Endodermal cell (in vitro differentiated cells): Measurements from ENCODE around the gene PDCD2. TPM values are rescaled to one million over a fixed set of nuclear protein-coding genes. Genes with fewer than 3 reads are reported as not detected.

Experiments
- DNase-seq: peaks from one replicate; pipeline ENCODE4 v3.0.0-alpha.2; 2017
- H3K27ac ChIP-seq: 2 replicates; pipeline ENCODE4 v1.5.1; 2013; ENCODE audit warnings: mild to moderate bottlenecking, low read depth, low read length, moderate library complexity
- H3K27me3 ChIP-seq: 2 replicates; pipeline ENCODE4 v1.6.1; 2013; ENCODE audit warnings: mild to moderate bottlenecking, low read length, moderate library complexity; ENCODE audit not compliant: insufficient read depth, control insufficient read depth, poor library complexity, severe bottlenecking
- H3K36me3 ChIP-seq: 2 replicates; pipeline ENCODE4 v1.7.0; 2013; ENCODE audit warnings: mild to moderate bottlenecking, low read length, moderate library complexity; ENCODE audit not compliant: control insufficient read depth, insufficient read depth
- H3K4me1 ChIP-seq: one replicate; pipeline ENCODE4 v1.7.0; 2013; ENCODE audit warnings: low read length; ENCODE audit not compliant: control insufficient read depth, insufficient read depth
- H3K4me3 ChIP-seq: 2 replicates; pipeline ENCODE4 v1.5.1; 2013; ENCODE audit warnings: mild to moderate bottlenecking, low read length, moderate library complexity
- H3K9ac ChIP-seq: 2 replicates; pipeline ENCODE4 v1.6.1; 2013; ENCODE audit warnings: mild to moderate bottlenecking, low read length, moderate library complexity; ENCODE audit not compliant: poor library complexity, severe bottlenecking; ENCODE audit errors: extremely low read depth
- H3K9me3 ChIP-seq: 2 replicates; pipeline ENCODE4 v1.6.1; 2013; ENCODE audit warnings: mild to moderate bottlenecking, low read length, moderate library complexity; ENCODE audit not compliant: control insufficient read depth
- H3K27ac Mint-ChIP-seq: 2 replicates; pipeline ENCODE4 v1.8.0; 2020; ENCODE audit warnings: mixed read lengths
- H3K27me3 Mint-ChIP-seq: 2 replicates; pipeline ENCODE4 v1.8.0; 2021; ENCODE audit warnings: mild to moderate bottlenecking, mixed read lengths; ENCODE audit not compliant: insufficient read depth
- H3K36me3 Mint-ChIP-seq: 2 replicates; pipeline ENCODE4 v1.8.0; 2020; ENCODE audit warnings: low read depth, mixed read lengths
- H3K4me1 Mint-ChIP-seq: 2 replicates; pipeline ENCODE4 v1.8.0; 2020; ENCODE audit warnings: mixed read lengths
- H3K4me3 Mint-ChIP-seq: 2 replicates; pipeline ENCODE4 v1.8.0; 2020; ENCODE audit warnings: mild to moderate bottlenecking, moderate library complexity, mixed read lengths
- H3K9me3 Mint-ChIP-seq: 2 replicates; pipeline ENCODE4 v1.8.0; 2020; ENCODE audit warnings: mild to moderate bottlenecking, mixed read lengths
- CTCF ChIP-seq: fragments of 200-600 bp; sonication (generic); conservative IDR thresholded peaks from 2 replicates; pipeline ENCODE4 v1.5.0; 2021; ENCODE audit warnings: antibody characterized with exemption, mild to moderate bottlenecking
- WGBS, 2 experiments: methylation state at CpG; one replicate each; pipeline versions ENCODE4 v1.1.5 to v1.1.7; 2013; ENCODE audit warnings: missing lambda C conversion rate in 2 of 2, mixed read lengths in 1 of 2; ENCODE audit not compliant: insufficient coverage in 1 of 2, insufficient read length in 1 of 2; 5-methylcytosine and 5-hydroxymethylcytosine counted together
- total RNA-seq, 2 donors: library from RNA; stranded (reverse); fragmentation: NEBNext Ultra II Directional in 1 of 2; extraction: Animal tissue kit (Norgen Biotek cat#: 25700) in 1 of 2; gene quantifications; 2 replicates in 1 of 2; 3 replicates in 1 of 2; pipeline ENCODE4 v1.2.1, GENCODE V29; 2021

PDCD2 gene
- total RNA-seq, 2 donors from 2014 or later: 72.2 to 72.7 TPM

DNA sequence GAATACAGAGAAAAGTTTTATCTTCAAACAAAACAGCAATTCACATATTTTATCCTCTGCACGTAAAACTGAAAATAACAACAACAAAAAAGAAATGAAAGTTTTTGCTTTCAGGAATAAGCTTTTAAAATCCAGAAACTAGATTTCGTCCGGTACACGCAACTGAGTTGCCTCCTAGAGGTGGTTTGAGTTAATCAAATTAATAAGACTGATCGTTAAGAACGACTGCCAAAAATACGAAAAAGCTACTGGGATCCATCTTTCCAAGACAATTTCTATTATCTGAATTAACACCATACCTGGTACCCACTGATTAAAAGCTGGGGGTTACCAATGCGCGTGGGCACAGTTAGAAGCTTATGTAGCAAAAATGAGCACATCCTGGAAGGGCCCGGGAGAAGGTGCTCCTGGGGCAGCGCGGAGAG is 669 bp downstream of the PDCD2 start:
- peaks cover 44% of the 10 kb centered on the region for H3K36me3 ChIP-seq
- WGBS, 2 experiments: 0 to 1% methylated on average over 2 to 12 of the region's 12 CpGs
- H3K27ac ChIP-seq: peak overlapping the region; percentile 6
- H3K4me3 ChIP-seq: peak overlapping the region; percentile 98
- DNase-seq: no peak
- H3K9ac ChIP-seq: peak overlapping the region; percentile 74
- no peaks in the 10 kb centered on the region for H3K27me3 ChIP-seq
- Mint-ChIP-seq H3K27me3 (no peaks in the 10 kb centered on the region), H3K4me3 (peak overlapping the region; percentile 94), H3K36me3 (peaks cover 32% of the 10 kb centered on the region), H3K27ac (peak overlapping the region; percentile 93), H3K9me3 (peaks cover 9% of the 10 kb centered on the region), H3K4me1 (peaks cover 21% of the 10 kb centered on the region)
- H3K9me3 ChIP-seq: peaks cover 19% of the 10 kb centered on the region
- H3K4me1 ChIP-seq: no peaks in the 10 kb centered on the region
- TF ChIP-seq CTCF: peak; percentile 40

DNA sequence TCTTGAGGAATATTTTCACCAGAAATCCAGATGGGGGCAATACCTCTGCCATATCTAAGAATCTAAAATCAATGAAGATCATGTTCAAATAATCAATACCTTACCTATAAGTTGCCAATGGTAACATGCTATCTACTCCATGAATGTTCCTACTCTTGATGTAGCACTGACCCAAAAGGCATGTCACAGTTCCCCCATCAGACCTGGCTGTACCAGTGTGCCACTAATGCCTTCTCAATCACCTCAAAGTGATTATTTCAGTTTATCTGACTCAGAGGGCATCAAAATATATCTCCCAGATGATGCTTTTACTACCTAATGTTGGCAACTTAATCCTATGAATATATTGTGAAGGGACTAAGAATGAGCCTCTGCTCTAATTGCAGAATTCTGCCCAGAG is 5.5 kb downstream of the PDCD2 start:
- no peak overlapping the region for H3K9ac ChIP-seq
- H3K9me3 ChIP-seq: no peaks in the 10 kb centered on the region
- H3K27me3 ChIP-seq: no peaks in the 10 kb centered on the region
- no peak overlapping the region for H3K27ac Mint-ChIP-seq
- TF ChIP-seq CTCF: no peak
- H3K27ac ChIP-seq: no peak overlapping the region
- peaks cover 8% of the 10 kb centered on the region for H3K4me1 ChIP-seq
- no peak overlapping the region for H3K4me3 ChIP-seq
- H3K27me3 Mint-ChIP-seq: no peaks in the 10 kb centered on the region
- H3K36me3 Mint-ChIP-seq: peaks cover 53% of the 10 kb centered on the region
- no peaks in the 10 kb centered on the region for H3K9me3 Mint-ChIP-seq
- peaks cover 12% of the 10 kb centered on the region for H3K4me1 Mint-ChIP-seq
- no peak overlapping the region for H3K4me3 Mint-ChIP-seq
- peaks cover 85% of the 10 kb centered on the region for H3K36me3 ChIP-seq
- no peak for DNase-seq

DNA sequence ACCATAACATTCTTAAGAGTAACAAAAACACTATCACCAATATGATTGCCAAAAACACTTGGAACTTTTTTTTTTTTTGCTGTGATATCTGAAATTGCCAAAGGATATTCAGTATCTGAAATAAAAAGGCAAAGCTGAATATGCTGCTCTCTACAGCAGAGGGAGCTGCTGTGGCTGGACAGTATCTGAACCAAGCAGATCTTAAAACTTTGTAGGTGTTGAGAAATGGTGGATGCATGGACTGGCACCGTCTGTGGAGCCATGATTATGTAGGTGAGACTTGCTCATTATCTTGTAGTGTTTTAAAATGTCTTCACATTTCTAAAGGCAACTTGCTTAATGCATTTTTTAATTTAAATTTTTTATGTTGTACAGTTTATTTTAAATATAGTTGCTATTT is 9.2 kb downstream of the PDCD2 start:
- Mint-ChIP-seq H3K27me3 (no peaks in the 10 kb centered on the region), H3K27ac (no peak overlapping the region), H3K4me3 (no peak overlapping the region), H3K4me1 (peaks cover 27% of the 10 kb centered on the region), H3K9me3 (no peaks in the 10 kb centered on the region), H3K36me3 (peaks cover 54% of the 10 kb centered on the region)
- no peak overlapping the region for H3K9ac ChIP-seq
- no peaks in the 10 kb centered on the region for H3K9me3 ChIP-seq
- H3K27me3 ChIP-seq: no peaks in the 10 kb centered on the region
- no peak overlapping the region for H3K27ac ChIP-seq
- DNase-seq: no peak
- WGBS, 2 experiments: 100% methylated on average over 1 of the region's 1 CpG; no CpG with 5 or more reads in 1 of the 2 experiments
- H3K4me1 ChIP-seq: peaks cover 13% of the 10 kb centered on the region
- peaks cover 81% of the 10 kb centered on the region for H3K36me3 ChIP-seq
- H3K4me3 ChIP-seq: no peak overlapping the region
- TF ChIP-seq CTCF: peak; percentile 65
